GM12878 (cell line): ENCODE data around the gene SUPT7L. TPM values are rescaled to one million over a fixed set of nuclear protein-coding genes. Genes with fewer than 3 reads are reported as not detected.

Source experiments
- ATAC-seq: fragments of 200-7000 bp; cut with Tn5 transposase; 3 replicates; pipeline ENCODE4 v1.9.1; 2020; ENCODE audit warnings: mild to moderate bottlenecking, moderate library complexity
- BruUV-seq: library from RNA; stranded (reverse); fragments of 400-500 nt; replicated peaks from 2 replicates; lab custom pipeline; 2021; lab: Mats Ljungman, UMichigan
- CTCF ChIA-PET: fragments of 300-600 bp; sonication (Branson Sonifier 250); formaldehyde crosslinking; extraction: SDS; loops from one replicate; lab custom pipeline; 2021; ENCODE audit warnings: inconsistent platforms; lab: Yijun Ruan, JAX
- POLR2A ChIA-PET: fragments of 350-600 bp; formaldehyde crosslinking; extraction: SDS; loops from one replicate; lab custom pipeline; 2021; ENCODE audit warnings: inconsistent platforms; lab: Charles Lee
- RAD21 ChIA-PET: fragments of 300-600 bp; sonication (Branson Sonifier 250); formaldehyde crosslinking; loops from one replicate; lab custom pipeline; 2023; ENCODE audit warnings: antibody characterized with exemption; ENCODE audit not compliant: unreplicated experiment; lab: Charles Lee
- SMC1A ChIA-PET: fragments of 300-600 bp; sonication (Branson Sonifier 250); formaldehyde crosslinking; loops from one replicate; lab custom pipeline; 2023; ENCODE audit not compliant: unreplicated experiment, uncharacterized antibody; lab: Charles Lee
- DNase-seq: peaks from one replicate; pipeline ENCODE4 v3.0.0-alpha.2; 2011; ENCODE audit warnings: low read depth, low spot score
- FAIRE-seq: peaks from 3 replicates; lab custom pipeline; 2011; peaks lifted over from hg19 to GRCh38; lab: Jason Lieb, UNC
- H2AFZ ChIP-seq: 2 replicates; pipeline ENCODE4 v1.6.0; 2011; ENCODE audit warnings: low read depth, low read length, control low read depth; ENCODE audit not compliant: control insufficient read depth
- H3K27ac ChIP-seq: 2 replicates; pipeline ENCODE4 v1.5.1; 2011; ENCODE audit warnings: control low read depth; ENCODE audit not compliant: control insufficient read depth, insufficient read depth
- H3K27me3 ChIP-seq, 2 experiments: replicated peaks in 1 of 2; 2 replicates each; pipeline versions ENCODE4 v1.6.0 to v1.6.1; 2011; ENCODE audit warnings: low read length in 1 of 2; ENCODE audit not compliant: control insufficient read depth in 2 of 2, insufficient read depth in 2 of 2
- H3K36me3 ChIP-seq, 2 experiments: 2 replicates each; pipeline ENCODE4 v1.5.1; 2011; ENCODE audit warnings: low read length in 1 of 2; ENCODE audit not compliant: control insufficient read depth in 2 of 2, insufficient read depth in 2 of 2
- H3K4me1 ChIP-seq: 2 replicates; pipeline ENCODE4 v1.6.1; 2011; ENCODE audit warnings: mild to moderate bottlenecking, low read length, moderate library complexity, mixed read lengths; ENCODE audit not compliant: control insufficient read depth, insufficient read depth
- H3K4me2 ChIP-seq: 2 replicates; pipeline ENCODE4 v1.6.0; 2011; ENCODE audit warnings: control low read depth; ENCODE audit not compliant: control insufficient read depth, insufficient read depth
- H3K4me3 ChIP-seq: fragments of 200-600 bp; sonication (generic); 2 replicates; pipeline ENCODE4 v1.5.1; 2016
- H3K79me2 ChIP-seq: 2 replicates; pipeline ENCODE4 v1.6.0; 2011; ENCODE audit warnings: low read length; ENCODE audit not compliant: control insufficient read depth, insufficient read depth
- H3K9ac ChIP-seq: 2 replicates; pipeline ENCODE4 v1.8.0; 2011; ENCODE audit warnings: low read length, control low read depth, mixed read lengths; ENCODE audit not compliant: control insufficient read depth, insufficient read depth
- H3K9me3 ChIP-seq: replicated peaks from 3 replicates; pipeline ENCODE4 v1.5.1; 2011; ENCODE audit warnings: mild to moderate bottlenecking, low read length; ENCODE audit not compliant: control insufficient read depth, insufficient read depth
- H4K20me1 ChIP-seq: 2 replicates; pipeline ENCODE4 v1.6.0; 2011; ENCODE audit not compliant: control insufficient read depth, insufficient read depth
- CBFB ChIP-seq: IDR thresholded peaks from 2 replicates; pipeline ENCODE4 v1.6.1; 2016; ENCODE audit warnings: antibody characterized with exemption, low read depth
- FOXM1 ChIP-seq: IDR thresholded peaks from 2 replicates; pipeline ENCODE4 v1.6.1; 2012; ENCODE audit warnings: low read depth, mild to moderate bottlenecking, inconsistent platforms, low read length, moderate library complexity
- IKZF1 ChIP-seq: fragments of 450-650 bp; conservative IDR thresholded peaks from 2 replicates; pipeline ENCODE4 v1.6.1; 2017; ENCODE audit warnings: antibody characterized with exemption, mild to moderate bottlenecking
- MTA2 ChIP-seq: fragments of 450-650 bp; IDR thresholded peaks from 2 replicates; pipeline ENCODE4 v1.6.1; 2016; ENCODE audit warnings: low read depth, mild to moderate bottlenecking, moderate library complexity
- NFIC ChIP-seq: IDR thresholded peaks from 2 replicates; pipeline ENCODE4 v1.6.1; 2012; ENCODE audit warnings: low read depth, mild to moderate bottlenecking, inconsistent platforms, low read length, moderate library complexity
- NR2C2 ChIP-seq: IDR thresholded peaks from 2 replicates; pipeline ENCODE4 v1.6.1; 2011; ENCODE audit warnings: borderline replicate concordance, low read depth; ENCODE audit not compliant: control insufficient read depth, insufficient read length
- POU2F2 ChIP-seq: IDR thresholded peaks from 3 replicates; pipeline ENCODE4 v1.6.1; 2011; ENCODE audit warnings: low read depth, mild to moderate bottlenecking, low read length, borderline replicate concordance
- RAD21 ChIP-seq: IDR thresholded peaks from 2 replicates; pipeline ENCODE4 v1.6.1; 2011; ENCODE audit warnings: mild to moderate bottlenecking, low read depth, low read length, moderate library complexity; ENCODE audit not compliant: insufficient read depth
- REST ChIP-seq: IDR thresholded peaks from 2 replicates; pipeline ENCODE4 v1.6.1; 2012; ENCODE audit warnings: mild to moderate bottlenecking, low read depth, low read length
- RUNX3 ChIP-seq: IDR thresholded peaks from 2 replicates; pipeline ENCODE4 v1.6.1; 2012; ENCODE audit warnings: low read length, inconsistent platforms
- SMC3 ChIP-seq: IDR thresholded peaks from 2 replicates; pipeline ENCODE4 v1.6.1; 2011; ENCODE audit warnings: low read length, improper control_type of control experiment, borderline replicate concordance
- YY1 ChIP-seq: IDR thresholded peaks from 2 replicates; pipeline ENCODE4 v1.6.1; 2011; ENCODE audit warnings: low read depth, mild to moderate bottlenecking, low read length
- ZNF207 ChIP-seq: fragments of 450-650 bp; IDR thresholded peaks from 2 replicates; pipeline ENCODE4 v1.6.1; 2014; ENCODE audit warnings: antibody characterized with exemption, mild to moderate bottlenecking, borderline replicate concordance
- WGBS: methylation state at CpG from one replicate; pipeline ENCODE4 v1.1.6; 2016; ENCODE audit warnings: low lambda C conversion rate; ENCODE audit not compliant: insufficient replicate concordance, insufficient coverage; ENCODE audit errors: missing lambda C conversion rate; 5-methylcytosine and 5-hydroxymethylcytosine counted together
- in situ Hi-C: fragments of 300-500 bp; cut with MboI; formaldehyde crosslinking; loops from 9 replicates; pipeline ENCODE4 v1.14.3; 2018; ENCODE audit warnings: mixed read lengths
- intact Hi-C: fragments of 100-400 bp; cut with micrococcal nuclease; formaldehyde crosslinking; loops from one replicate; pipeline ENCODE4 v1.14.2; 2022; ENCODE audit not compliant: unreplicated experiment
- polyA plus RNA-seq, 11 experiments: library from polyadenylated mRNA; depleted of rRNA in 4 of 11; unstranded in 6 of 11; stranded (reverse) in 5 of 11; fragments of >200 nt; fragmentation: Nextera tagmentation in 4 of 11; fragmentation: Illumina TruSeq in 1 of 11; extraction: Ambion mirVana in 4 of 11; extraction: Trizol in 1 of 11; gene quantifications; 1 replicate in 1 of 11; 2 replicates in 10 of 11; pipeline versions ENCODE4 v1.2.1 to v1.2.3, GENCODE V29; 2011 to 2016; ENCODE audit warnings: inconsistent platforms in 2 of 11, missing spikeins in 2 of 11, low read depth in 1 of 11
- total RNA-seq, 4 experiments: library from RNA; depleted of rRNA in 3 of 4; stranded (reverse); fragments of >200 nt in 3 of 4; fragmentation: Illumina TruSeq in 1 of 4; extraction: Trizol in 1 of 4; gene quantifications; 2 replicates each; pipeline versions ENCODE4 v1.2.1 to v1.2.3, GENCODE V29; 2013 to 2021
- TF ChIP-seq, protein P1 (sequence below): fragments of 450-650 bp; IDR thresholded peaks from 2 replicates; pipeline ENCODE4 v1.6.1; 2017; ENCODE audit warnings: mild to moderate bottlenecking
- TF ChIP-seq, protein P2 (sequence below), 3 experiments: IDR thresholded peaks in 2 of 3; conservative IDR thresholded peaks in 1 of 3; 2 replicates each; pipeline ENCODE4 v1.5.1; 2011; ENCODE audit warnings: low read depth in 3 of 3, low read length in 3 of 3, mild to moderate bottlenecking in 3 of 3, control low read depth in 2 of 3, moderate library complexity in 2 of 3, inconsistent platforms in 1 of 3, mixed read lengths in 1 of 3; ENCODE audit not compliant: control insufficient read depth in 2 of 3, insufficient read depth in 1 of 3; ENCODE audit errors: extremely low read depth in 1 of 3

The SUPT7L gene
- total and polyA plus RNA-seq, 10 of the 15 experiments (the other 5 are each of a cell fraction or from before 2014, with no cell fraction given) = 10.2 to 43.7 (median 21.3) TPM

DNA sequence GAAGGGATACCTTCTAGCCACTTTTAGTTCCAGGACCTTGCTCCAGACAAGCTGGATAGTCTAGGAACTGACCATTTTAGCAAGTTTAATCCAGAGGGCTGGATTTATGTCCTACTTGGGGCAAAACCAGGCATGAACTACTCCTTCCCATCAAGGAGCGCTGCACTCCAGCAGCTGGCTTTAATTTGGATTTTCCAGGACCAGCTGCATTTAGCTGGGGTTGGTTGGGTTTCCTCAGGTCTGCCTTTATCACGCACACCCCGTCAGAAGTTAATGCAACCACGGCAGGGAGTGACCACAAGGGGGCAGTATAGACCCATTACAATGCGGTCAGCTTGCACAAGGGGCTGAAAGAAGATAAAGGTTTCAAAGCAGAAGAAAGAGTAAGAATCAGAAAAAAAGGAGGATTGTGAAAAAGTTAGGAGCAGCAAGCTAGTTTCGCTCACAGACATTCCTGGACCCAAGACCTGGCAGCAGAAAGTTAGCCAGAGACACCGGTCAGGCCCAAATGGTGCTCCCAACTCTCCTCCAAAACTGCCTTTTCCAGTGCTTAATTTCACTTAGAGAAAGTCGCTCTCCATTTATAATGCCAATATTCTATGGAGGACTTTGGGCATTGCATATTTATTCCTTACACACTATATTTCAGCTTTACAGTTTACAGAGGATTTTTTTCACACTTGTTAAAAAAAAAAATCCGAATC lies 40.4 kb upstream of the SUPT7L start:
- Histone ChIP-seq H3K4me1 (no peaks in the 10 kb centered on the region), H3K9ac (no peak overlapping the region), H2AFZ (peak overlapping the region; percentile 21; the same call in 1 of the 2 replicates), H3K79me2 (no peaks in the 10 kb centered on the region), H3K36me3 (no peaks in the 10 kb centered on the region), H4K20me1 (no peaks in the 10 kb centered on the region), H3K4me3 (no peak overlapping the region), H3K27ac (no peak overlapping the region), H3K9me3 (no peaks in the 10 kb centered on the region), H3K4me2 (no peak overlapping the region), H3K27me3 (no peaks in the 10 kb centered on the region)
- POLR2A ChIA-PET = interaction anchor here (0.5 kb wide), 1 partner anchor 179 kb away, joined by 3 read pairs; no protein-coding TSS in a partner anchor
- CTCF ChIA-PET = interaction anchor here (0.7 to 3.6 kb wide), 30 partner anchors 9 to 832 kb away, joined by 3 to 23 read pairs (median 4); no protein-coding TSS in a partner anchor
- intact Hi-C loops = loop anchor here (1.0 to 2.0 kb wide), 3 partner anchors 693 to 749 kb away; no protein-coding TSS in a partner anchor
- peak; percentile 40 for DNase-seq
- RAD21 ChIA-PET = interaction anchor here (0.9 to 3.1 kb wide), 4 partner anchors 9 to 749 kb away, joined by 3 to 15 read pairs (median 4); no protein-coding TSS in a partner anchor
- BruUV-seq = no TSS peak
- peak; percentile 95 for FAIRE-seq
- in situ Hi-C loops = no loop called here
- SMC1A ChIA-PET = interaction anchor here (0.6 to 1.9 kb wide), 8 partner anchors 8 to 789 kb away, joined by 3 to 7 read pairs (median 5); no protein-coding TSS in a partner anchor
- 29% methylated on average over 9 of the region's 9 CpGs for WGBS
- peak; percentile 97 for ATAC-seq
- TF ChIP-seq CBFB (0 out of 2 replicates have a peak, but pooled peaks have one; percentile 60), NR2C2 (no peak), RAD21 (peak; percentile 94), SMC3 (peak; percentile 80), RUNX3 (peak; percentile 85), NFIC (no peak), MTA2 (0 out of 2 replicates have a peak, but pooled peaks have one; percentile 21), YY1 (0 out of 2 replicates have a peak, but pooled peaks have one; percentile 42), ZNF207 (peak; percentile 31; the same call in 1 of the 2 replicates), REST (no peak), POU2F2 (peak; percentile 31; the same call in 1 of the 3 replicates), FOXM1 (peak; percentile 36; the same call in 1 of the 2 replicates), IKZF1 (peak; percentile 32; the same call in 1 of the 2 replicates)
- TF ChIP-seq, protein P1, sequence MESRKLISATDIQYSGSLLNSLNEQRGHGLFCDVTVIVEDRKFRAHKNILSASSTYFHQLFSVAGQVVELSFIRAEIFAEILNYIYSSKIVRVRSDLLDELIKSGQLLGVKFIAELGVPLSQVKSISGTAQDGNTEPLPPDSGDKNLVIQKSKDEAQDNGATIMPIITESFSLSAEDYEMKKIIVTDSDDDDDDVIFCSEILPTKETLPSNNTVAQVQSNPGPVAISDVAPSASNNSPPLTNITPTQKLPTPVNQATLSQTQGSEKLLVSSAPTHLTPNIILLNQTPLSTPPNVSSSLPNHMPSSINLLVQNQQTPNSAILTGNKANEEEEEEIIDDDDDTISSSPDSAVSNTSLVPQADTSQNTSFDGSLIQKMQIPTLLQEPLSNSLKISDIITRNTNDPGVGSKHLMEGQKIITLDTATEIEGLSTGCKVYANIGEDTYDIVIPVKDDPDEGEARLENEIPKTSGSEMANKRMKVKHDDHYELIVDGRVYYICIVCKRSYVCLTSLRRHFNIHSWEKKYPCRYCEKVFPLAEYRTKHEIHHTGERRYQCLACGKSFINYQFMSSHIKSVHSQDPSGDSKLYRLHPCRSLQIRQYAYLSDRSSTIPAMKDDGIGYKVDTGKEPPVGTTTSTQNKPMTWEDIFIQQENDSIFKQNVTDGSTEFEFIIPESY = no peak
- TF ChIP-seq, protein P2, sequence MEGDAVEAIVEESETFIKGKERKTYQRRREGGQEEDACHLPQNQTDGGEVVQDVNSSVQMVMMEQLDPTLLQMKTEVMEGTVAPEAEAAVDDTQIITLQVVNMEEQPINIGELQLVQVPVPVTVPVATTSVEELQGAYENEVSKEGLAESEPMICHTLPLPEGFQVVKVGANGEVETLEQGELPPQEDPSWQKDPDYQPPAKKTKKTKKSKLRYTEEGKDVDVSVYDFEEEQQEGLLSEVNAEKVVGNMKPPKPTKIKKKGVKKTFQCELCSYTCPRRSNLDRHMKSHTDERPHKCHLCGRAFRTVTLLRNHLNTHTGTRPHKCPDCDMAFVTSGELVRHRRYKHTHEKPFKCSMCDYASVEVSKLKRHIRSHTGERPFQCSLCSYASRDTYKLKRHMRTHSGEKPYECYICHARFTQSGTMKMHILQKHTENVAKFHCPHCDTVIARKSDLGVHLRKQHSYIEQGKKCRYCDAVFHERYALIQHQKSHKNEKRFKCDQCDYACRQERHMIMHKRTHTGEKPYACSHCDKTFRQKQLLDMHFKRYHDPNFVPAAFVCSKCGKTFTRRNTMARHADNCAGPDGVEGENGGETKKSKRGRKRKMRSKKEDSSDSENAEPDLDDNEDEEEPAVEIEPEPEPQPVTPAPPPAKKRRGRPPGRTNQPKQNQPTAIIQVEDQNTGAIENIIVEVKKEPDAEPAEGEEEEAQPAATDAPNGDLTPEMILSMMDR (IDR thresholded peaks at IDR 0.05 in 2 of 3, conservative IDR thresholded peaks at IDR 0.05 in 1 of 3; ENCODE audit: control insufficient read depth in 2 of 3, extremely low read depth in 1 of 3, insufficient read depth in 1 of 3, low read depth in 3 of 3, low read length in 3 of 3) = peak; percentile 83 to 93 (median 87)
